OCI-LY7 (cell line): ENCODE measurements around the gene KREMEN2. TPM values are rescaled to one million over a fixed set of nuclear protein-coding genes. Genes with fewer than 3 reads are reported as not detected.

Experiments used
- BruUV-seq: library from RNA; stranded (reverse); fragments of 400-500 nt; replicated peaks from 2 replicates; lab custom pipeline; 2021; lab: Mats Ljungman, UMichigan
- CTCF ChIA-PET: fragments of 300-600 bp; sonication (Branson Sonifier 250); formaldehyde crosslinking; loops from one replicate; lab custom pipeline; 2022; ENCODE audit warnings: antibody characterized with exemption; ENCODE audit not compliant: unreplicated experiment; lab: Charles Lee
- POLR2A ChIA-PET: fragments of 300-600 bp; sonication (Branson Sonifier 250); formaldehyde crosslinking; loops from one replicate; lab custom pipeline; 2022; ENCODE audit warnings: antibody characterized with exemption; lab: Charles Lee
- DNase-seq: peaks from one replicate; pipeline ENCODE4 v3.0.0-alpha.2; 2015; ENCODE audit warnings: low spot score
- H2AFZ ChIP-seq: fragments of 200-600 bp; sonication (generic), shearing (Covaris generic); 2 replicates; pipeline ENCODE4 v1.6.1; 2014; ENCODE audit warnings: mild to moderate bottlenecking, antibody characterized with exemption, low read length, moderate library complexity
- H3K27ac ChIP-seq: fragments of 200-600 bp; sonication (generic); 2 replicates; pipeline ENCODE4 v1.5.1; 2014; ENCODE audit warnings: mixed run types, low read depth, mild to moderate bottlenecking, moderate library complexity, low read length, inconsistent platforms; ENCODE audit not compliant: poor library complexity, severe bottlenecking
- H3K36me3 ChIP-seq: fragments of 200-600 bp; sonication (generic); 2 replicates; pipeline ENCODE4 v1.6.1; 2014; ENCODE audit warnings: mild to moderate bottlenecking, antibody characterized with exemption, low read length, moderate library complexity, mixed read lengths; ENCODE audit not compliant: insufficient read depth
- H3K4me1 ChIP-seq: fragments of 200-600 bp; sonication (generic); 2 replicates; pipeline ENCODE4 v1.5.1; 2014; ENCODE audit warnings: mild to moderate bottlenecking, low read length; ENCODE audit not compliant: insufficient read depth, poor library complexity, severe bottlenecking
- H3K4me2 ChIP-seq: fragments of 200-600 bp; sonication (generic); 2 replicates; pipeline ENCODE4 v1.6.1; 2014; ENCODE audit warnings: mild to moderate bottlenecking, low read length
- H3K4me3 ChIP-seq: fragments of 200-600 bp; sonication (generic); 2 replicates; pipeline ENCODE4 v1.5.1; 2014; ENCODE audit warnings: mild to moderate bottlenecking, low read depth, low read length; ENCODE audit not compliant: poor library complexity, severe bottlenecking
- H3K79me2 ChIP-seq: fragments of 200-600 bp; sonication (generic); 2 replicates; pipeline ENCODE4 v1.6.1; 2016; ENCODE audit warnings: low read depth, mild to moderate bottlenecking, low read length, moderate library complexity, mixed read lengths; ENCODE audit not compliant: insufficient read depth
- H3K9me2 ChIP-seq: fragments of 200-600 bp; sonication (generic); 2 replicates; pipeline ENCODE4 v1.6.1; 2016; ENCODE audit warnings: mild to moderate bottlenecking, low read length, mixed read lengths; ENCODE audit not compliant: insufficient read depth
- H3K9me3 ChIP-seq: fragments of 200-600 bp; sonication (generic); 2 replicates; pipeline ENCODE4 v1.6.1; 2014; ENCODE audit warnings: mild to moderate bottlenecking, mixed run types, low read length, mixed read lengths
- H4K20me1 ChIP-seq: fragments of 200-600 bp; sonication (generic); 2 replicates; pipeline ENCODE4 v1.6.1; 2014; ENCODE audit warnings: mild to moderate bottlenecking, antibody characterized with exemption, low read length, moderate library complexity, mixed read lengths; ENCODE audit not compliant: insufficient read depth
- EZH2phosphoT487 ChIP-seq: fragments of 200-600 bp; sonication (generic); IDR thresholded peaks from 2 replicates; pipeline ENCODE4 v1.6.1; 2018; ENCODE audit warnings: low read depth, borderline replicate concordance, mild to moderate bottlenecking, mixed run types, antibody characterized with exemption, low read length, moderate library complexity, mixed read lengths
- intact Hi-C: fragments of 100-400 bp; cut with micrococcal nuclease; formaldehyde crosslinking; loops from one replicate; pipeline ENCODE4 v1.10.0; 2022; ENCODE audit not compliant: unreplicated experiment
- total RNA-seq, 2 experiments: library from RNA; depleted of rRNA in 1 of 2; stranded (reverse); fragments of >200 nt in 1 of 2; shearing (Covaris generic) in 1 of 2; gene quantifications; 2 replicates each; pipeline ENCODE4 v1.2.3, GENCODE V29; 2014 to 2022
- TF ChIP-seq, protein P1 (sequence below): fragments of 200-600 bp; sonication (generic); conservative IDR thresholded peaks from 2 replicates; pipeline ENCODE4 v1.5.1; 2014; ENCODE audit warnings: mild to moderate bottlenecking, antibody characterized with exemption, low read length, moderate library complexity, mixed read lengths

Gene KREMEN2
- total RNA-seq, 2 experiments from 2014 or later = 0.09 TPM; not detected in 1

DNA sequence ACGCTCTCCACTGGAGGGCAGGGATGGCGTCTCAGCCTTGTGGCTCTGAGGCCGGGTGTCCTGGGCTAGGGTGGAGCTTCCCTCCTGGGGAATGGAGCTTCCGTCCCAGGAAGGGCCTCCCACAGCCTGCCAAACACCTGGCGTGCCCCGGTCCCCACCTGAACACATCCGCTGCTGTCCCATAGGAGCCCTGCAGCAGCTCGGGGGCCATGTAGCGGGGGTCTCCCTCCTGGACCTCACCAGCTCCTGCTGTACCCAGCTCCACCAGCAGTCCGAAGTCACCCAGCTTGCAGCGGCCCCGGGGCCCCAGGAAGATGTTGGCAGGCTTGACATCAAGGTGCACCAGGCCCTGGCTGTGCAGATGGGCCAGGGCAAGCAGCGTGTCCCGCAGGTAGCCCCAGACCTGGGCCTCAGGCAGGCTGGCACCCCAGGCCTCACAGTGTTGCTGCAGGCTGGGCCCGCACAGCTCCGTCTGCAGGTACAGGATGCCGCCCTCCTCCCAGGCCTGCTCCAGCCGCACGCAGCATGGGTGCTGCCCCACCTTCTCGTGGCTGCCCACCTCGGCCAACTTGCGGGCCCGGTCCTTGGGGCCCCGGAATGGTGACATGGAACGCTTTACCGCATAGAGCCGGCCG is 11.2 kb downstream of the KREMEN2 start:
- POLR2A ChIA-PET = interaction anchor here (0.6 kb wide), 2 partner anchors 22 to 54 kb away, joined by 3 read pairs; no protein-coding TSS in a partner anchor
- Histone ChIP-seq H3K4me1 (peaks cover 38% of the 10 kb centered on the region), H3K4me3 (no peak overlapping the region), H4K20me1 (peaks cover 6% of the 10 kb centered on the region; the same call in 1 of the 2 replicates), H3K79me2 (peaks cover 27% of the 10 kb centered on the region; the same call in 1 of the 2 replicates), H3K4me2 (no peak overlapping the region), H3K27ac (no peak overlapping the region), H2AFZ (no peak overlapping the region), H3K9me3 (no peaks in the 10 kb centered on the region), H3K36me3 (peaks cover 92% of the 10 kb centered on the region), H3K9me2 (no peaks in the 10 kb centered on the region)
- TF ChIP-seq EZH2phosphoT487 = no peak
- TF ChIP-seq, protein P1, sequence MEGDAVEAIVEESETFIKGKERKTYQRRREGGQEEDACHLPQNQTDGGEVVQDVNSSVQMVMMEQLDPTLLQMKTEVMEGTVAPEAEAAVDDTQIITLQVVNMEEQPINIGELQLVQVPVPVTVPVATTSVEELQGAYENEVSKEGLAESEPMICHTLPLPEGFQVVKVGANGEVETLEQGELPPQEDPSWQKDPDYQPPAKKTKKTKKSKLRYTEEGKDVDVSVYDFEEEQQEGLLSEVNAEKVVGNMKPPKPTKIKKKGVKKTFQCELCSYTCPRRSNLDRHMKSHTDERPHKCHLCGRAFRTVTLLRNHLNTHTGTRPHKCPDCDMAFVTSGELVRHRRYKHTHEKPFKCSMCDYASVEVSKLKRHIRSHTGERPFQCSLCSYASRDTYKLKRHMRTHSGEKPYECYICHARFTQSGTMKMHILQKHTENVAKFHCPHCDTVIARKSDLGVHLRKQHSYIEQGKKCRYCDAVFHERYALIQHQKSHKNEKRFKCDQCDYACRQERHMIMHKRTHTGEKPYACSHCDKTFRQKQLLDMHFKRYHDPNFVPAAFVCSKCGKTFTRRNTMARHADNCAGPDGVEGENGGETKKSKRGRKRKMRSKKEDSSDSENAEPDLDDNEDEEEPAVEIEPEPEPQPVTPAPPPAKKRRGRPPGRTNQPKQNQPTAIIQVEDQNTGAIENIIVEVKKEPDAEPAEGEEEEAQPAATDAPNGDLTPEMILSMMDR = no peak
- DNase-seq = no peak
- CTCF ChIA-PET = no interaction called here
- no TSS peak for BruUV-seq
- intact Hi-C loops = no loop called here

DNA sequence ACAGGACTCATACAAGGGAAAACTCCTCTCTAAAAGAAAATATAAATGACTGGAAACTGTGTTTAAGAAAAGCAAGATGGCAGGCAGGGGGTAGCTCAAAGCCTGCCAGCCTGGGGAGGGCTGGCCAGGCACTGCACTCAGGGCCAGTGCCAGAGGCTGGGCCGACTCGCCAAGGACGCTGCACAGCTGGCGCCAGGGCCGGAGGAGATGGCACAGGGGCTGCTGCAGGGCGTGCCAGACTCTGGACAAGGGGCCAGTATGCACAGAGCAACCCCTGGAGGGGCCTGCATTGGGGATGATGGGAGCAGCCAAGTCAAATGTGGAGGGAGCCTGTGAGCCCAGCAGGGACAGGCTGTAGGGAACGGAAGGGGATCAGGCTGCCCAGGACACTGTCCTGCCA is 12.1 kb downstream of the KREMEN2 start:
- Histone ChIP-seq H3K4me2 (no peak overlapping the region), H4K20me1 (no peaks in the 10 kb centered on the region), H3K9me2 (no peaks in the 10 kb centered on the region), H3K4me3 (no peak overlapping the region), H3K4me1 (peaks cover 34% of the 10 kb centered on the region), H2AFZ (no peak overlapping the region), H3K79me2 (peaks cover 27% of the 10 kb centered on the region; the same call in 1 of the 2 replicates), H3K27ac (no peak overlapping the region), H3K9me3 (no peaks in the 10 kb centered on the region), H3K36me3 (peaks cover 83% of the 10 kb centered on the region)
- ChIA-PET POLR2A (no interaction called here), CTCF (no interaction called here)
- BruUV-seq = no TSS peak
- intact Hi-C loops = no loop called here
- no peak for DNase-seq
- TF ChIP-seq, protein P1 = no peak
- TF ChIP-seq EZH2phosphoT487 = no peak

DNA sequence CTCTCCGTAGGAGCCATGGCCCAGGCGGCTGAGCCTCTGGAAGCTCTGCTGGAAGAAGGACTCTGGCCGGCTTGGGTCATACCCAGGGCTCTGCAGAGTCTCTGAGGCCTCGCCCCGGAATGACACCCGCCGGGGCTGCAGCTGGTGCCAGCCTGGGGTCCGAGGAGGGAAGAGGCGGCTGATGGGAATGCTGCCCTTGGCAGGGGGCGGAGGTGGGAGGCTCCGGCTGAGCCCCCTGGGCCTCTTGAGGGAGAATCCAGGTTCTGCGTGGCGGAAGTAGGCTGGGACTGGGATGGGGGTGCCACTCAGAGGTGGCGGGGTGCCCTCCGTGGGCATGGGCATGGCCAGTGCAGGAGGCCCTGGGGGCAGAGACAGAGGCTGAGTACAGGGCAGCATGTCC is 12.6 kb downstream of the KREMEN2 start:
- POLR2A ChIA-PET = no interaction called here
- Histone ChIP-seq H3K79me2 (peaks cover 27% of the 10 kb centered on the region; the same call in 1 of the 2 replicates), H3K36me3 (peaks cover 78% of the 10 kb centered on the region), H2AFZ (no peak overlapping the region), H3K9me2 (no peaks in the 10 kb centered on the region), H3K4me3 (no peak overlapping the region), H3K4me1 (peaks cover 34% of the 10 kb centered on the region), H4K20me1 (no peaks in the 10 kb centered on the region), H3K4me2 (no peak overlapping the region), H3K9me3 (no peaks in the 10 kb centered on the region), H3K27ac (no peak overlapping the region)
- no peak for DNase-seq
- CTCF ChIA-PET = no interaction called here
- TF ChIP-seq, protein P1 = no peak
- no TSS peak for BruUV-seq
- intact Hi-C loops = no loop called here
